ENCODE data around the gene ADGRL3. TPM values are rescaled to one million over a fixed set of nuclear protein-coding genes. Genes with fewer than 3 reads are reported as not detected.

Gene ADGRL3
- total RNA-seq, 2 experiments from 2014 or later, result not detected

DNA sequence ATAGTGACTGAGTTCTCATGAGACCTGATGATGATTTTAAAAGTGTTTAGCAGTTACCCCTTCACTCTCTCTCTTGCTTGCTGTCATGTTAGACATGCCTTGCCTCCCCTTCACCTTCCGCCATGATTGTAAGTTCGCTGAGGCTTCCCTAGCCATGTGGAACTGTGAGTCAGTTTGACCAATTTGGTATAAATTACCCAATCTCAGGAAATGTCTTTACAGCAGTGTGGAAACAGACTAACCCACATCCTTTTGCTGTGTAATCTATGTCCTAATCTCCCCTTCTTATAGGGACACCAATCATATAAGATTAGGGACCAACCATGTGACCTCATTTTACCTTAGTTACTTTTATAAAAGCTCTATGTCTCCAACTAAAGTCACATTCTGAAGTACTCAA lies 677.8 kb downstream of the ADGRL3 start:
- no peaks in the 10 kb centered on the region for H3K79me2 ChIP-seq (ENCODE audit: insufficient read depth, low read depth, low read length)
- no peak overlapping the region for H3K27ac ChIP-seq (ENCODE audit: low read depth, low read length, poor library complexity, severe bottlenecking)
- intact Hi-C loops (cut with micrococcal nuclease; ENCODE audit: unreplicated experiment), result no loop called here
- TF ChIP-seq, protein P1, sequence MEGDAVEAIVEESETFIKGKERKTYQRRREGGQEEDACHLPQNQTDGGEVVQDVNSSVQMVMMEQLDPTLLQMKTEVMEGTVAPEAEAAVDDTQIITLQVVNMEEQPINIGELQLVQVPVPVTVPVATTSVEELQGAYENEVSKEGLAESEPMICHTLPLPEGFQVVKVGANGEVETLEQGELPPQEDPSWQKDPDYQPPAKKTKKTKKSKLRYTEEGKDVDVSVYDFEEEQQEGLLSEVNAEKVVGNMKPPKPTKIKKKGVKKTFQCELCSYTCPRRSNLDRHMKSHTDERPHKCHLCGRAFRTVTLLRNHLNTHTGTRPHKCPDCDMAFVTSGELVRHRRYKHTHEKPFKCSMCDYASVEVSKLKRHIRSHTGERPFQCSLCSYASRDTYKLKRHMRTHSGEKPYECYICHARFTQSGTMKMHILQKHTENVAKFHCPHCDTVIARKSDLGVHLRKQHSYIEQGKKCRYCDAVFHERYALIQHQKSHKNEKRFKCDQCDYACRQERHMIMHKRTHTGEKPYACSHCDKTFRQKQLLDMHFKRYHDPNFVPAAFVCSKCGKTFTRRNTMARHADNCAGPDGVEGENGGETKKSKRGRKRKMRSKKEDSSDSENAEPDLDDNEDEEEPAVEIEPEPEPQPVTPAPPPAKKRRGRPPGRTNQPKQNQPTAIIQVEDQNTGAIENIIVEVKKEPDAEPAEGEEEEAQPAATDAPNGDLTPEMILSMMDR (conservative IDR thresholded peaks at IDR 0.05; ENCODE audit: low read length), result no peak
- no peak for TF ChIP-seq EZH2phosphoT487 (IDR thresholded peaks at IDR 0.05; ENCODE audit: borderline replicate concordance, low read depth, low read length)
- H3K9me3 ChIP-seq (ENCODE audit: low read length), result no peaks in the 10 kb centered on the region
- H3K4me1 ChIP-seq (ENCODE audit: insufficient read depth, low read length, poor library complexity, severe bottlenecking), result no peaks in the 10 kb centered on the region
- H3K36me3 ChIP-seq (ENCODE audit: insufficient read depth, low read length), result no peaks in the 10 kb centered on the region
- no peaks in the 10 kb centered on the region for H4K20me1 ChIP-seq (ENCODE audit: insufficient read depth, low read length)
- no peak overlapping the region for H3K4me3 ChIP-seq (ENCODE audit: low read depth, low read length, poor library complexity, severe bottlenecking)
- H3K9me2 ChIP-seq (ENCODE audit: insufficient read depth, low read length), result no peaks in the 10 kb centered on the region
- ChIA-PET CTCF (ENCODE audit: unreplicated experiment) (no interaction called here), POLR2A (no interaction called here)
- no peak overlapping the region for H3K4me2 ChIP-seq (ENCODE audit: low read length)
- no TSS peak for BruUV-seq (replicated peaks)
- no peak overlapping the region for H2AFZ ChIP-seq (ENCODE audit: low read length)
- DNase-seq (ENCODE audit: low spot score), result no peak

DNA sequence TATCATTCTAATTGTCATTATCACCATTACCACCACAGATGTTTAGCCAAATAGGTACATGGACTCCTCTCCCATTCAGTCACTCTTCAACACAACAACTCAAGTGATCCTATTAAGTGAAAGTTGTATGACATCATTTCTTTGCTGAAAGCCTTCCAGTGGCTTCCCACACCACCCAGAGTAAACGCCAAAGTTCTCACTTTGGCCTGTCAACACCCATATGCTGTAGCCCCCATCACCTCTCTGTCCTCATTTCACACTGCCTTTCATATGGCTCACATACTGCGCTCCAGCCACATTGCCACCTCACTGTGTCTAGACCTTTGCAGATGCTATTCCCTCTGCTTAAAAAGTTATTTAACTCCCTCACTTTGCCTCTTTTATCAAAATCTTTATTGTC lies 682.3 kb downstream of the ADGRL3 start:
- H3K79me2 ChIP-seq (ENCODE audit: insufficient read depth, low read depth, low read length), result no peaks in the 10 kb centered on the region
- no peaks in the 10 kb centered on the region; the same call in 1 of the 2 replicates for H3K9me3 ChIP-seq (ENCODE audit: low read length)
- no TSS peak for BruUV-seq (replicated peaks)
- intact Hi-C loops (cut with micrococcal nuclease; ENCODE audit: unreplicated experiment), result no loop called here
- TF ChIP-seq, protein P1 (conservative IDR thresholded peaks at IDR 0.05; ENCODE audit: low read length), result no peak
- no peak overlapping the region for H3K4me2 ChIP-seq (ENCODE audit: low read length)
- H3K9me2 ChIP-seq (ENCODE audit: insufficient read depth, low read length), result no peaks in the 10 kb centered on the region
- H3K4me1 ChIP-seq (ENCODE audit: insufficient read depth, low read length, poor library complexity, severe bottlenecking), result no peaks in the 10 kb centered on the region
- H3K36me3 ChIP-seq (ENCODE audit: insufficient read depth, low read length), result no peaks in the 10 kb centered on the region
- DNase-seq (ENCODE audit: low spot score), result no peak
- H4K20me1 ChIP-seq (ENCODE audit: insufficient read depth, low read length), result no peaks in the 10 kb centered on the region
- CTCF ChIA-PET (ENCODE audit: unreplicated experiment), result no interaction called here
- POLR2A ChIA-PET, result no interaction called here
- no peak overlapping the region for H2AFZ ChIP-seq (ENCODE audit: low read length)
- H3K4me3 ChIP-seq (ENCODE audit: low read depth, low read length, poor library complexity, severe bottlenecking), result no peak overlapping the region
- no peak overlapping the region for H3K27ac ChIP-seq (ENCODE audit: low read depth, low read length, poor library complexity, severe bottlenecking)

GRCh38 chr4:61886131-61886530 lies 686.0 kb downstream of the ADGRL3 start:
- no peak overlapping the region for H3K4me2 ChIP-seq (ENCODE audit: low read length)
- H4K20me1 ChIP-seq (ENCODE audit: insufficient read depth, low read length), result no peaks in the 10 kb centered on the region
- intact Hi-C loops (cut with micrococcal nuclease; ENCODE audit: unreplicated experiment), result no loop called here
- POLR2A ChIA-PET, result no interaction called here
- no peak overlapping the region for H2AFZ ChIP-seq (ENCODE audit: low read length)
- no peaks in the 10 kb centered on the region for H3K79me2 ChIP-seq (ENCODE audit: insufficient read depth, low read depth, low read length)
- no peak overlapping the region for H3K27ac ChIP-seq (ENCODE audit: low read depth, low read length, poor library complexity, severe bottlenecking)
- no TSS peak for BruUV-seq (replicated peaks)
- H3K4me3 ChIP-seq (ENCODE audit: low read depth, low read length, poor library complexity, severe bottlenecking), result no peak overlapping the region
- CTCF ChIA-PET (ENCODE audit: unreplicated experiment), result no interaction called here
- no peaks in the 10 kb centered on the region for H3K9me2 ChIP-seq (ENCODE audit: insufficient read depth, low read length)
- no peak for DNase-seq (ENCODE audit: low spot score)
- no peak for TF ChIP-seq EZH2phosphoT487 (IDR thresholded peaks at IDR 0.05; ENCODE audit: borderline replicate concordance, low read depth, low read length)
- TF ChIP-seq, protein P1 (conservative IDR thresholded peaks at IDR 0.05; ENCODE audit: low read length), result no peak
- H3K9me3 ChIP-seq (ENCODE audit: low read length), result no peaks in the 10 kb centered on the region; the same call in 1 of the 2 replicates
- H3K4me1 ChIP-seq (ENCODE audit: insufficient read depth, low read length, poor library complexity, severe bottlenecking), result no peaks in the 10 kb centered on the region
- H3K36me3 ChIP-seq (ENCODE audit: insufficient read depth, low read length), result no peaks in the 10 kb centered on the region

All from OCI-LY7 (cell line).